NCI-H1930 (cell line): ENCODE results near the gene SFXN3.
A peak's percentile ranks its signal among the peaks of the same experiment; 100 is the strongest.

Source experiments
- DNase-seq, 2 experiments: peaks; one replicate each; lab custom pipeline; 2025; lab: John Stamatoyannopoulos, UW

Gene SFXN3

GRCh38 chr10:101060036-101060950 lies 29.3 kb downstream of the SFXN3 start:
- DNase-seq = peak; percentile 78 to 88

DNA sequence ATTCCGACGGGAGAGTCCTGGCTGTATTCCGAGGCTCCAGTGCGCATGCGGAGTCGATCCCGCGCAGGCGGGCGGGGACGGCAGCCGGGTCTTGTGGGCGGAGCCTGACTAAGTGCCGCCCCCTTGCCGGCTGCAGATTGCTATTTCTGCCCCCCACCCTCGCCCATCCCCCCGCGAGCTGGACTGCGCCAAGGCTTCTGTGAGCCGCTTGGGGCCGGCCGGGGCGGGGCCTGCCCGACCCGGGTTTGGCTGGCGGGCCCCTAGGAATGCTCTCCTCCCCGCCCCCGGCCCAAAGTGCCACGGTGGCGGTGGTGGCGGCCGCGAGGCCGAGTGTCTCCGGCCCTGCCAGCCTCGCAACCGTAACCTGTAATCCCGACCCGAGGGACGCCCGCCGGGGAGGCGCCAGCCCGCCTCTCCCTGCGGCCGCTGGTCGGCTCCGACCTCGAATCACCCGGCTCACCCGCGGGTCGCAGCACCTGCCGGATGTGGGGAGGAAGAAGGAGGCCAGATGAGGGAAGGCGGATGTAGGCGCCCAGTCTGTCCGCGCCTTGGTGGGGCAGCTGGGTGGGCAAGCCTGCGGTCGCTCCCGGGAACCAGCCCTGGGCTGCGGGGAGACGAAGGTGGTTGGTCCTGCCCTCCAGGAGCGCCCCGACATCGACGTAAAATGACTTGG lies 30.1 kb downstream of the SFXN3 start:
- DNase-seq = peak; percentile 72 to 90

DNA sequence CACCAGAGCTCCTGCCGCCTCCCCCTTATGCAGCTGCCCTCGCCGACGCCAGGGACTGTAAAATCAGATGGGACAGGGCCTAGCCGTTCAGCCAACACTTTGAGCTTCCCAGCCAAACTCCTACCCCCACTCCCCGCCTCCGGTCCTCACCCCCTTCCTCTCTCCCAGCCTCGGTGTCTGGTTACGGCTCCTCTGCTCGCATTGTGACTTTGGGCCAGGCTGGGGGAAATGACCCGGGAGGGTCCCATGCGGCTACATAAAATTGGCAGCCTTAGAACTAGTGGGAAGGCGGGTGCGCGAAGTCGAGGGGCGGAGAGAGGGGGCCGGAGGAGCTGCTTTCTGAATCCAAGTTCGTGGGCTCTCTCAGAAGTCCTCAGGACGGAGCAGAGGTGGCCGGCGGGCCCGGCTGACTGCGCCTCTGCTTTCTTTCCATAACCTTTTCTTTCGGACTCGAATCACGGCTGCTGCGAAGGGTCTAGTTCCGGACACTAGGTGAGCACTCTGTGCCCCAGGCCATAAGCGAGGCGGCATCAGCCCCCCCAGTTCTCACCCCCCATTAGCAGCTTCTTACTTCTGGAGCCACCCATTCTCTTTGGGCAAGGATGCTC lies 30.7 kb downstream of the SFXN3 start, which contains the start of gene KAZALD1:
Gene KAZALD1 (plus strand): TSS at position 366 of the 608 bp plus-strand sequence. CDS start 604 bp downstream, outside the sequence.
- no peak for DNase-seq

DNA sequence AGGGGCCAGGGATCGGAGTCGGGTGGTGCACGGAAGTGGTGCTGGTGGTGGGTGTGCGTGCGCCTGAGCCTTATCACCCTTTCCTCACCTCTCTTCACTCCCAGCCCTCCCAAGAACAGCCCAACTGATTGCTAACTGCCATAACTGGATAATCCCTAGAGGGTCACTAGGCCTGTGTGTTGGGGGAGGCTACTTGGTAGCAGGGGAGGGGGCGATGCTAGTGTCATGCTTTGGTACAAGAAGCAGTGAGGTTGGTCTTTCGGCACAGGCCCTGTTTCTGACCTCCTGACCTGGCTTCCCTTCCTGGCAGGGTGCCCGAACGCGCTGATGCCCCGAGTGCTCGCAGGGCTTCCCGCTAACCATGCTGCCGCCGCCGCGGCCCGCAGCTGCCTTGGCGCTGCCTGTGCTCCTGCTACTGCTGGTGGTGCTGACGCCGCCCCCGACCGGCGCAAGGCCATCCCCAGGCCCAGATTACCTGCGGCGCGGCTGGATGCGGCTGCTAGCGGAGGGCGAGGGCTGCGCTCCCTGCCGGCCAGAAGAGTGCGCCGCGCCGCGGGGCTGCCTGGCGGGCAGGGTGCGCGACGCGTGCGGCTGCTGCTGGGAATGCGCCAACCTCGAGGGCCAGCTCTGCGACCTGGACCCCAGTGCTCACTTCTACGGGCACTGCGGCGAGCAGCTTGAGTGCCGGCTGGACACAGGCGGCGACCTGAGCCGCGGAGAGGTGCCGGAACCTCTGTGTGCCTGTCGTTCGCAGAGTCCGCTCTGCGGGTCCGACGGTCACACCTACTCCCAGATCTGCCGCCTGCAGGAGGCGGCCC lies 31.4 kb downstream of the SFXN3 start:
- peak; percentile 54 to 56 for DNase-seq

GRCh38 chr10:101063050-101063525 lies 32.1 kb downstream of the SFXN3 start:
- DNase-seq = no peak

GRCh38 chr10:101063548-101064414 lies 32.7 kb downstream of the SFXN3 start:
- no peak for DNase-seq

GRCh38 chr10:101064415-101065030 lies 33.5 kb downstream of the SFXN3 start:
- DNase-seq = no peak

DNA sequence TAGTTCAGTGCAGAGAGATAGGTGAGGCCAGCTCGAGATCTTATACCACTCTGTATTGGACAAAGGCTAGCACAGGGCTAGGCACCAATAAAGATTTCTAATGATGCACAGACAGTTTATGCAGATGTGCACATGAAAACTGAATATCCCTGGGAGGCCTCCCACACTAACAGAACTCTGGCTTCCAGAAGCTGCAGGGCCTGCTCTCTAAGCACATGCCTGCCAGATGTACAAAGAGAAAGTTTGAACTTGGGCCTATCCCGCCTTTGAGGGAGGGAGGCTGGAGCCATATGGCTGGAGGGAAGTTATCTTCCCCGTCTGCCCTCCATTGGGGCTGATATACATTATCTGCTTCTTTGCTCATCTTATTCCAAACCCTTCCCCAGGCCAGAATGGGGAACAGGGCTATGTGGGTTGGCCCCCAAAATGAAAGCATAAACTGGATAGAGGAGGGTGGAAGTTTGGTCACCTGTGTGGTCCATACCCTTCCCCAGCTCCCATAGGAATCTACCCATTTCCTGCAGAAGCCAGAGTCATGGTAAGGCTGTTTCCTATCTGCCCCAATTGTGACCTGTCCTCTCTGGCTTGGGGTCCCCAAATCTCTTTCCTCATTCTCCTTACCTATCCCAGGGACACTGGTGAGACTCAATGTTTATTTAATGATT lies 34.6 kb downstream of the SFXN3 start:
- DNase-seq = no peak

GRCh38 chr10:101066146-101066895 lies 35.3 kb downstream of the SFXN3 start:
- peak; percentile 7 to 35 for DNase-seq

- no peak for DNase-seq
These were observed 35.9 kb downstream of the SFXN3 start for GRCh38 chr10:101066896-101067355.

DNA sequence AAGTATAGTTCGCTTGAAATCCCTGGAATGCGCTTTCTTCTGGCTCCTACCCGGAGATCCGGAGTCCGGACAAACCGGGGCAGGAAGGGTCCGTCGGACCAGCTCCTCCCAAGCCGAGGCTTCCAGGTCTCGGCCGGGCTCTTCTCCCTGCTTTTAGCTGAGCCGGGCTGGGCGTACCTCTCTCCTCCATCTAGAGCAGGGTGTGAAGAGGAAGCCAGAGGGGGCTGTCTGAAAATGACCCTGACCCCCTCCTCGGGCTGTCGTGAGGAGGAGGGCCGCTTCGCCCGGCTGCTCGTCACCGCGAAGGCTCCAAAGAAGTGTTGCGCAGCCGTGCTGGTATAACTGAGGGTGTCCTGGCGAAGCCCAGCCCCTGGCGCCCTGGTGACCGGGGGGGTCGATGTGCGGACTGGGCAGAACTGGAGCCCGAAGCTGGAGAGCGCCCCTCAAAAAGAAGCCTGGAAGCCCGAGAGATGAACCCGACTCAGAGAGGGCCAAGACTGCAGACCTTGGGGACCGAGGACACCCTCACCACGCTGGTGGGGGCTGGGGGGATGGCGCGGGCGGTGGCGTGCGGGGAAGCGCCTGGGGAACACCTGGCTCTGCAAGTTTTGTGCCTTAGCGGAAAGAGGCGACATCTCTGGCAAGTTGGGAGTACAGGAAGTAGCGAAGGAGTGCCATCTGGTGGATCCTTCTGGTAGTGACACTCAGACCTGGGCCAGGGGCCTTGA lies 36.5 kb downstream of the SFXN3 start:
- peak; percentile 38 to 63 for DNase-seq

DNA sequence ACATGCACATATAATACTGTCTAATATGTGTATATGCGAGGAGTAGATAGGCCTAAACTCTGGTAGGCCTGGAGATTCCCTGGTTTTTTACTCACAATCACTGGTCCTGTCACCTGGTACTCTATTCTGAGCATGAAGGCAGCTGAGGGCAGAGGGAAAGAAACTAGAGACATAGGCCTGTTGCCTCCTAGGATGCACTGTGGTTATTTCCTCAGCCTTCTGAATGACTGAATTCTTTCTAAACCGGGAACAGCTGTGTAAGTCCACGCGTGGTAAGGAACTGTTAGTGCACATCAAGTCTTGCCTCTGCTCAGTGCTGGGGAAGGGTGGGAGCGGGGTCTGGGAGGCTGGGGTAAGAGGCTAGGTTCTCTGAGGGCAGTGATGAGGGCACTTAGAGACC lies 38.4 kb downstream of the SFXN3 start:
- no peak for DNase-seq

- DNase-seq = no peak
These were observed 39.1 kb downstream of the SFXN3 start for GRCh38 chr10:101070098-101070497.

DNA sequence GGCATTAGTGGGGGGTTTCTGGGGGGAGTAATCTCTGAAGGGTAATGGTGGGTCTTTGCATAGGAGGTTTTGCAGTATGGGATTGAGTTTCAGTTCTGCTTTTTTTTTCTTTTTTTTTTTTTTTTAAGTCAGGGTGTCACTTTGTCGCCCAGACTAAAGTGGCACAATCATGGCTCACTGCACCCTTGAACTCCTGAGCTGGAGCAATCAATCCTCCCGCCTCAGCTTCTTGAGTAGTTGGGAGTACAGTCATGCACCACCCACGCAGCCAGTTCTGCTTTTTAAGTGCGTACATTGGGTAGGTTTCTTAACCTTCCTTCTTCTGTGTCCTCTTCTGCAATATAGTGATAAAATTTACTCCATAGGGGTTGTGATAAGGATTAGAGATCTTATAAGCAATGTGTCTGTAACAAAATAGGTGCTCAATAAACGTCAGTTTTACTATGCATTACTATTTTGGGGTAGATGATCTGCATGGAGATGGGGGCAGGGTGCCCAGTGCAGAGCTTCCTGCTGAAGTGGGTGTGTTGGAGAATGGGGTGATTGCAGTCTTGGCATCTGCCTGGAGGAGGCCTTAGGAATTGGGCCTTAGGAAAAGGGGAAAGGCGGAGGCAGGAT lies 40.3 kb downstream of the SFXN3 start:
- DNase-seq = no peak

- no peak for DNase-seq
These were observed 40.9 kb downstream of the SFXN3 start for GRCh38 chr10:101071885-101072433.

DNA sequence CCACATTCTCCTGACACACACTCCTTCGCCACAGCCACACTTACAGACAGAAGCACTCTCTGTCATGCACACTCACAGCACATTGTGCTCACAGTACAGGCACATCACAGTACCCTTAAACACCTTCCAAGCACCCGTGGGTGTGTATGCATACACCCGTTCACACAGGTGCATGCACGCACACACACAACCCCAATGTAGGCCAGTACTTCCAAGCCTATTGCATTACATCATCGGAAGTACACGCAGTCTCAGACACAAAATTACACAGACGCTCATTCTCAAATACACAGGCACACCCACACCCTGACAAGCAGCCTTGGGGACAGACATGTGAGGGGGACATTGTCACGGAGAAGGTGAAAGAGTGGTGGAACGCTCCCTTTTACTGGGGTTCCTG lies 41.9 kb downstream of the SFXN3 start:
- no peak for DNase-seq

- DNase-seq = no peak
These were observed 42.6 kb downstream of the SFXN3 start for GRCh38 chr10:101073631-101074030.
